ENCODE results near the gene MPLKIP.

GRCh38 chr7:40077849-40078248, 56.6 kb downstream of the MPLKIP start:
- TF ChIP-seq CTCF (IDR thresholded peaks at IDR 0.05): no peak
- no peak for TF ChIP-seq POLR2A (IDR thresholded peaks at IDR 0.05; ENCODE audit: low read depth)
- TF ChIP-seq EP300 (IDR thresholded peaks at IDR 0.05): no peak
